Stimulated activated CD8-positive, alpha-beta memory T cell treated with anti-CD3 and anti-CD28 coated beads, Interleukin-7, amount 100 ng/mL, for 48 hours (primary cell): ENCODE measurements around the gene ARID3C.
"Not testable (repeated sequence)": the region's sequence is repeated elsewhere in the genome, so short reads cannot be mapped to it uniquely, and the experiment has no call there.

Experiments
- DNase-seq, 2 donors: peaks; one replicate each; pipeline ENCODE4 v3.0.0-alpha.2; 2020; ENCODE audit warnings: low read depth in 1 of 2; ENCODE audit errors: extremely low read depth in 1 of 2

Gene ARID3C

DNA sequence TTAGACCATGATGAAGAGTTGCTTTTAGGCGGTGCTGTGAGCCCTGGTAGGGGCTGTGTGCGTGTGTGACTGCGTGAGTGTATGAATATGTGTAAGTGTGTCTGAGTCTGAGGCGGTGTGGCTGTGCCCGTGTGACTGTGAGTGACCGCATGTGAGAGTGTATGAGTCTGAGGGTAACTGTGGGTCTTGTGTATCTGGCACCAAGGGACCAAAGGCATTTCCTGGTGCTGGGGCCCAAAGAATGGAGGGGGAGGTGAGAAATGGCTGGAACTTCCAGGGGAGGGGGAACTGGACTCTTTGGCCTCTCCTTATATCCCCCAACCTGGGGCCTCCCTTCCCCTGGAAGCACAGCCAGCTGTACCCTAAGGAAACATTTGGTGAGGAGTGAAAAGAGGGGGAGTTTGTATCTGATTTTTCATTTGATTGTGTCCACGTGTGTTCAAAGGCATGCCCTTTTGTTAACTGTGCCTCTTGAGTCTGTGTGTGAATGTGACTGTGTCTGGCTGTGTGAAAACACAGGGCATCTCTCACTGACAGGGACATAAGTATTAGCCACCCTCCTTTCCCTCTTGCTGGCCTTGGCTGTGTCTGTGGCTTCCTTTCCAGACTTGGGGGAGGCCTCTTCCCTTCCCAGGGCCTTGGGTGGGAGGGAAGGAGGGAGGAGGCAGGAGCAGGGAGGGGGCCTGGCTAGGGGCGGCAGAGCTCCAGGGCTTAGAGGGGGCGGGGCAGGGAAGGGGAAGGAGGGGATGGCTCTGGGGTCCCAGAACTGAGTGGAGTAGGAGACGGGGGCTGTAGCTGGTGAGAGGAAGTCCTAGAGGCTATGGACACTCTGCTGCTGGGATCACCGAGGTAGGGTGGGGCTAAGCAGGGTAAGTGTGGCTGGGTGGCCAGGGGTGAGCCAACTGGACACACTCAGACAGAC lies 24.5 kb upstream of the ARID3C start:
- no peak for DNase-seq

DNA sequence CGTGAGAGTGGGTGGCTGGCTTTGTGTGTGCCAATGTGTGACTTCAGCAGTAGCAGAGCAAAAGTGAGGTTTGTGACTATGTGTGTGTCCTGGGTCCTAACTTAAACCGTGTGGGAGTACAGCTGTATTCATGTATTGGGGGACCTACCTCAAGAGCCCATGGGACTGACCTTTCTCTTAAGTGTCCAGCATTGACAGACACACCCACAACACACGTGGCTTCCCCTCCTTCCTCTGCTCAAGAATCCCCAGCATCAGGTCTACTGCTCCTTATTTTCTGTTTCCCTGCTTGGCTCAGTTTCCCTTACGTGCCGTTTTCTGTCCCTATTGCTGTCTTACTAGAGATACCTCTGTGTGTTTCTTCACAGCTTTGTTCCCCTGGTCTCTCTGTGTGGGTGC lies 23.7 kb upstream of the ARID3C start:
- no peak for DNase-seq

DNA sequence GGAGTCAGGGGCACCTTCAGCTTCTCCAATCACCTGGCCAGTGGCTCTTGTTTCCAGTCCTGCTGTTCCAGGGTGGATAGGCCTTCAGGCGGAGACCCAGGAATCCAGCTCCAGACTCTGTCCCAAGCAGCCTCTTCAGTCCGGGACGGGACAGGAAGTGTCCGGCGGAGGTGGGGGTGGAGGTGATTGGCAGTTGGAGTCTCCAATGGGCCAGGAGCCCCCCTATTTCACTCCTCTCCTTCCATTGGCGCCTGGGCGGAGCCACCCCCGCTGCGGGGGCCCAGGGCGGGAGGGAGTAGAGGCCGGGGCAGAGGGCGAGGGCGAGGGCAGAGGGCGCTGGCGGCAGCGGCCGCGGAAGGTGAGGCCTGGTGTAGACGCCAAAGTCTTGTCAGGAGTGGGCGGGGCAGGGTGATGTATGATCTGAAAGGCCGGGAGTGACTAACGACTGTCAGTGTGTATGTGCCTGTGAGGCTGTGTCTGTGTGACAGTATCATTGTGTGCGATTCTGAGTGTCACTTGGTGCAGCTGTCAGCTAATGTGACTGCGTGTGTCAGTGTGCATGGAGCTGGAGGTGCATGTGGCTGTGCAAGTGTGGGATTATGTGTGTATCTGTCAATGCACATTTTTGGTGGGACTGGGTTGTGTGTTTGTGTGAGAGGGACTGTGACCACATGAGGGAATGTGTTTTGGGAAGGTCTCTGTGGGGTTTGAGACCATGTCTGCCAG lies 23.2 kb upstream of the ARID3C start, which contains the start of gene IL11RA:
IL11RA (plus strand) TSS at position 310 of the 726 bp plus-strand sequence. CDS start 3,033 bp downstream, outside the sequence.
- peak in 1 of 2 donors; percentile 63 for DNase-seq

DNA sequence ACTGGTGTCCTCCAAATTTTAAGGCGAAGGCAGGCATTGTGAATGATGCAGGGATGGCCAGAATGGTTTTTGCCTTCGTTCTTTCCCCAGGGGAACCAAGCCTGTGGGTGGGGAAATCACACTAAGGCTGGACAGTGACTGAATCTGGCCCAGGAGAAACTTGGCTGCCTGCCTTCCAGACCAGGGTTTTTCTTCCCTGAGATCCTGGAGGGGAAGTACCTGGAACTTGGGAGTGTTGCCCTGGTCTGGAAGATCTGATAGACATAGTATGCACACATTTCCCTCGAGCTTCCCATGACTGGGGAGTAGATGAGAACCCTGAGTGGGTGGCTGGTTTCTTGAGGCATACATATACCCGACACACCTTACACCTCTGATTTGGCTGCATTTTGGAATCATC lies 22.5 kb upstream of the ARID3C start:
- DNase-seq, result no peak

DNA sequence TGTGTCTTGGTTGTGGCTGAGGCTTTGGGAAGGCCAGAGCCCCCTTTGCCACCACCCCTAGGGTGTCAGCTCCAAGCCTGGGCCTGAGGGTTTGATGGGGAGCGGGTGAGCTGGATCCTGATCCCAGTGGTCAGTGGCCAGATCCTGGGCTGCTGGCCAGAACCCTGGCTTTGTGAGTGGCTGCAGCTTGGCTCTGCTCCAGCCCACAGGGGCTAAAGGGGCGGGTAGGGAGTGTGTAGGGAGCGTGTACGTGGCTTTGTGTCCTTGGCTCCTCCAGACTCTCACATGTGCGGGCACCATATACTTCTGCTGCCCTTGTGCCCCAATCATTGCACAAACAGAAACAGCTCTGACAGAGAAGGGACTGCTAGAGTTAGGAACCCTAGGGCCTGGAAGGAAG lies 21.9 kb upstream of the ARID3C start:
- no peak for DNase-seq

DNA sequence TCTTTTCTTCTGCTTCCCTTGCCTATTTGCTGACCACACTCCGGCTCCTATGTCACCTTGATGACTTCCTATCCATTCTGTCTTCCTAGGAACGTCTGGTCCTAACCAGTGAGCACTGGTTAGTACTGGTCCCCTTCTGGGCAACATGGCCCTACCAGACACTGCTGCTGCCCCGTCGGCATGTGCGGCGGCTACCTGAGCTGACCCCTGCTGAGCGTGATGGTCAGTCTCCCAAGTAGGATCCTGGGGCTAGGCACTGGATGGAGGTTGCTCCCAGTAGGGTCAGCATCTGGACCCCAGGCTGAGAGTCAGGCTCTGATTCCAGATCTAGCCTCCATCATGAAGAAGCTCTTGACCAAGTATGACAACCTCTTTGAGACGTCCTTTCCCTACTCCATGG lies 19.8 kb upstream of the ARID3C start:
- DNase-seq, result no peak

DNA sequence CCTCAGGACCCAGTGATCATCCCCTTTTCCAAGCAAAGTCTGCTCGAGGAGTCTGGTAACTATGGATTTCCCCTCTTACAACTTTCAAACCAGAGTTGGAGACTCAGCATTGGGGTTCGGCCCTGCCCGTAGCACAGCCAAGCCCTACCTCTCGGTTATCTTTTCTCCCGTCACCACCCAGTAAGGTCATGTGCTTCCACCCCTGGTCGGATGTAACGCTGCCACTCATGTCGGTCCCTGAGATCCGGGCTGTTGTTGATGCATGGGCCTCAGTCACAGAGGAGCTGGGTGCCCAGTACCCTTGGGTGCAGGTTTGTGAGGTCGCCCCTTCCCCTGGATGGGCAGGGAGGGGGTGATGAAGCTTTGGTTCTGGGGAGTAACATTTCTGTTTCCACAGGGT lies 18.8 kb upstream of the ARID3C start:
- no peak for DNase-seq

DNA sequence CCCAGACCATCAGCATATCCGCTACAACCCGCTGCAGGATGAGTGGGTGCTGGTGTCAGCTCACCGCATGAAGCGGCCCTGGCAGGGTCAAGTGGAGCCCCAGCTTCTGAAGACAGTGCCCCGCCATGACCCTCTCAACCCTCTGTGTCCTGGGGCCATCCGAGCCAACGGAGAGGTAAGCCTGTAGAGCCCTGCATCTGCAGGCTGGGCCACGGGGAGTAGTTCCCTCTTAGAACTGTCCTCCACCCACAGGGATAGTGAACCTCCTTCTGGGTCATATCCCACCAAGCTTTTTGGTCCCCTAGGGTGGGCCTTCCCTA lies 18.2 kb upstream of the ARID3C start:
- no peak for DNase-seq

DNA sequence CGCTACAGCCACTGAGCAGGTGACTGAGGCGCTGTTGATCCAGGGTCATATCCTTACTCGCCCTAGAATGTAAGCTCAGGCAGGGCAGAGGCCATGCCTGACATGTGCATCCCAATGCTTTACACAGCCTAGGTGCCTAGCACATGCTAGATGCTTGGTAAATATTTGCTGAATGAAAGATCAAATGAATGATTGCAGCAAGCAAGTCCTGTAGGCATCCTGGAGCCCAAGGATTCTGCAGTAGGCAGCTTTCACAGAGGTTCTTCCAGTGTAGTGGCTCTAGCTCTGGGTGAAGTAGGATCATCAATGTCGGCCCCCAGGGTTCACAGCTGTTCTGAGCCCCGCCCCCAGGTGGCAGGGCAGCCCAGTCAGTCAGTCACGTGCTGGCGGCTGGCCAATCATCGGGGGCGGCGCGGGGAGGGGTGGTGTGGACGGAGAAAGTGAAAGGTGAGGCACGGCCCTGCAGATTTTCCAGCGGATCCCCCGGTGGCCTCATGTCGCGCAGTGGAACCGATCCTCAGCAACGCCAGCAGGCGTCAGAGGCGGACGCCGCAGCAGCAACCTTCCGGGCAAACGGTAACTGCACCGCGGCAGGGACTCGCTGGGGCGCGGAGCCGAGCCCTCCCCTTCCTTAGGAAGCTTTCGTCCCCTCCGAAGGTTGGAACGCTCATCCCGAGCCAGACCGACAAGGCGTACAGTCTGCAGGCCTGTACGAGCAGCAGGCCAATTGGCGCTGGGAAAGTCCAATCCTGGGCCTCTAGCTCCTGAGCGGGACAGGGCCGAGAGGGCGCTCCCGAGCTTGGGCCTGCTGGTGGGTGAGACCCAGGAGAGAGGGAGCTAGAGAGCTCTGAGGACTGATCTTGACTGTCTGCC lies 17.6 kb upstream of the ARID3C start, which contains the start of gene GALT:
GALT (plus strand) TSS at position 465 of the 873 bp plus-strand sequence; CDS start at position 495, 30 bp downstream.
- peak; percentile 93 to 96 for DNase-seq

DNA sequence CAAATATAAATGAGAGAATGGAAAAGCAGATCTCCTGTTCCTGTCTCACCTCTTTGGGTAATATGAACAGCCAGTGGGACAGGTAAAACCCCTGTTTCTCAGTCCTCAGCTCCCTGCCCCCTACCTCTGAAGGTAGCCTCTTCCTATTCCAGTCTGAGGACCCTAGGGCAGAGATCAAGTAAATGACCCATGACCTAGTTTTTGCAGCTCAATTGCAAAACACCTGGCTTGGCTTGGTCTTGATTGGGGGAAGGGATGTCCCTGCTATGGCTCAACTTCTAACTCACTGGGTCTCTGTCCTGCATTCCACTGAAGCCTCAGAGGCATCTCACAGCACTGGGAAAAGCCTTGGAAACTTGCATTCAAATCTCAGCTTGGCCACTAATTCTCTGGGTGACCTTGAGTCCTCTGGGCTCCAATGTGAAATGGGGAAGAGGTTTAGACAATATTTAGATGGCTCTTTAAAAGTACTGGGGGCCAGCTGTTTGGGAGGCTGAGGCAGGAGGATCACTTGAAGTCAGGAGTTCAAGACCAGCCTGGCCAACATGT lies 16.0 kb upstream of the ARID3C start:
- DNase-seq, result no peak

DNA sequence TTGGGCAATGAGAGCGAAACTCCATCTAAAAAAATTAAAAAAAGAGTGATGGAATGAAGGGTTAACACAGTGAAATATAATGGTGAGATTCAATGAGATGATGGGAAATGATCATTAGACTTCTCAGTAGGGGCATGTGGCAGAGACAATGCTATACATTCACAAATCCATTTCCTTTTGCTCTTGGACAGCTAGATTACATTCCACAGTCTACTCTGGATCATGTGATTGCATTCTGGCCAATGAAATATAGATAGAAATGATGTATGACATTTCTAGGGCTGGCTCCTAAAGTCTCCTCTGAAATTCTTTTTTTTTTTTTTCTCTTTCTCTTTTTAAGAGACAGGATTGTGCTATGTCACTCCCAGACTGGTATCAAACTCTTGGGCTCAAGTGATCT lies 13.8 kb upstream of the ARID3C start:
- no peak for DNase-seq

DNA sequence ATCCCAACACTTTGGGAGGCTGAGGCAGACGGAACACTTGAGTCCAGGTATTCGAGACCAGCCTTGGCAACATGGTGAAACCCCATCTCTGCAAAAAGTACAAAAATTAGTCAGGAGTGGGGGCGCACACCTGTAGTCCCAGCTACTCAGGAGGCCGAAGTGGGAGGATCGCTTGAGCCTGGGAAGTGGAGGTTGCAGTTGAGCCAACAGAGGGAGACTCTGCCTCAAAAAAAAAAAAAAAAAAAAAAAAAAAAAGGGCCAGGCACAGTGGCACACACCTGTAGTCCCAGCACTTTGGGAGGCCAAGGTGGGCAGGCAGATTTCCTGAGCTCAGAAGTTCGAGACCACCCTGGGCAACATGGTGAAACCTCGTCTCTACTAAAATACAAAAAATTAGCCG lies 10.5 kb upstream of the ARID3C start:
- not testable (repeated sequence) for DNase-seq

DNA sequence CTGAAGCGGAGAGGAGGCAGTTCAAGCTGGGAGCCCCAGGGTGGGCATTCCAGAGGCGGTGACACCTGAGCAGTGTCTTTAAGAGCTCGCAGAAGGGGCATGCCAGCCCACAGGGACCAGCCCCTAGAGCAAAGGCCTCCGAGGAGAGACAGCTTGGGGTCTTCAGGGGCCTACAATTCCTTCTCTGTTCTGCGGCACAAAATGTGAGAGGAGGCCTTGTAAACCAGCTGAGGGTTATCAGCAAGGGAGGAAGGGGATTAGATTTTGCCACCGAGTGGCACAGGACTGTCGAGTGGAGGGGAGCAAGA lies 9.2 kb upstream of the ARID3C start:
- no peak for DNase-seq

DNA sequence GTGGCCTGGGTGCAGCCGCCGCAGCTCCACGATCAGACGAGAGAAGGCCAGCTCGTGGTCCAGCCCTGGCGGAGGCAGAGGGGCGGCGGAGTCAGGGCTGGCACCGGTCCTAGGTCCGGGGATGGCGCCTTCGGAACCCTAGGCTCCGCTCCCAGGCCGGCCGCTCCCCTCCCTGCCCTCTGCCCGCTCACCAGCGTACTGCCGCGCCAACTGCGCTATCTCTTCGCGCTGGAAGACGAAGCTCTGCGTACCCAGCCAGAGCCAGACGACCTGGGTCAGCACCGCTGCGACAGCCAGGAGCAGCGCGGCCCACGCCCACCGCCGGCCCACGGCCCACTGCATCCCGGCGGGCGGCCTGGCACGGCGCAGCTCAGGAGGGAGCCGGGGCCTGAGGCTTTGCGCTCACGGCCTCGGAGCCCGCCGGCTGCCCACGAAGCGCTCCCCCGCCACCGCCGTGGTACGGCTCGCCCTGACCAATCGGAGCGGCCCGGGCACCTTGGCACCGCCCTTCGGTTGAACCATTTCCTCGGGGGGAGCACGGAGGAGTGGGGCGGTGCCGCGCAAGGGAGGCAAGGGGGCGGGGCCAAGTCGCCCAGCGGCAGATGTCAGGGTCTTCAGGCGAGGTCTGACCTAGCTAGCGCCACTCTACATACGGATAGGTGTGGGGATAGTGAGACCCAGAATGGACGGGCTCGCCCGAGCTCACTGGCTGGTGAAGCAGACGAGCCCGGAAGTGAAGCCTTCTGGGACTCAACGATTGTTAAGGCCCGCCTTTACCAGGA lies 8.7 kb upstream of the ARID3C start, which contains the start of gene SIGMAR1:
SIGMAR1 (minus strand) TSS at position 432 of the 782 bp plus-strand sequence; CDS start at position 342, 90 bp downstream.
- DNase-seq, result peak; percentile 86 to 88

DNA sequence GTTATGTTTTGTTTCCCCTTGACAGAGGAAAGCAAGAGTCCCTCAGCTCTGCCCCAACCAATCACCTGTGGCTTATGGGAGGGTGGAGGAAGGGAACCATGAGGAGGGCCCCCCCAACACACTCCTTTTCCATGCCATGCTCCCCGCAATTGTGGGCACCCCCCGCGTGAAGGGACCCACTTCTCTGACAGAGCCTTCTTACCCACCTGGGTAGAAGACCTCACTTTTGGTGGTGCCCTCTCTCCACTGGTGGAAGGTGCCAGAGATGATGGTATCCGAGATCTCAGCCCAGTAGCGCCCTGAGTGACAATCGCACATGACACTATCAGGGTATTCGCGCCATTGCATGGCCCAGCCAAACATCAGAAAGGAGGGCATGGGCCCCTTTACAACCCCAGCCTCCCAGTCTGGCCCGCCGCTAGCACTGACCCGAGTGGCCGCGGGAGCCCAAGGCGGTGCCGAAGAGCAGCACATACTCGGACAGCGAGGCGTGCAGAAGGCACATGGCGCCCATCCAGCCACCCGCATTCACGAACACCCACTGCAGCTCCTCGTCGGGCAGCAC lies 8.0 kb upstream of the ARID3C start:
- no peak for DNase-seq

DNA sequence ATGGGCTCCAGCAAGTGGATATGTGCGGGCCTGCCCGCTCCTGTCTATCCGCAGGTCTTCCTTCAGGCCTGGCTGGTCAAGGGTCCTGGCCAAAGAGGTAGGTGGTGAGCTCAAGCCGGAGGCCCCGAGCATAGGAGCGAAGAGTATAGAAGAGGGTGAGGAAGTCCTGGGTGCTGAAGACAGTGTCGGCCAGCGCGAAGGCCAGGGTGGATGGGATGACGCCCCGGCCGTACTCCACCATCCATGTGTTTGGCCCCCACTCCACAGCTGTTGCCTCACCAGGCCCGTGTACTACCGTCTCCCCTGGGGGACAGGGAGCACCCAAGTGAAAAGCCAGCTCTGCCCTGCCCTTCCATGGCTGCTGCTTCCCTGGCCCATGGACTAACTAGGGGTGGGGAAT lies 6.7 kb upstream of the ARID3C start:
- no peak for DNase-seq

DNA sequence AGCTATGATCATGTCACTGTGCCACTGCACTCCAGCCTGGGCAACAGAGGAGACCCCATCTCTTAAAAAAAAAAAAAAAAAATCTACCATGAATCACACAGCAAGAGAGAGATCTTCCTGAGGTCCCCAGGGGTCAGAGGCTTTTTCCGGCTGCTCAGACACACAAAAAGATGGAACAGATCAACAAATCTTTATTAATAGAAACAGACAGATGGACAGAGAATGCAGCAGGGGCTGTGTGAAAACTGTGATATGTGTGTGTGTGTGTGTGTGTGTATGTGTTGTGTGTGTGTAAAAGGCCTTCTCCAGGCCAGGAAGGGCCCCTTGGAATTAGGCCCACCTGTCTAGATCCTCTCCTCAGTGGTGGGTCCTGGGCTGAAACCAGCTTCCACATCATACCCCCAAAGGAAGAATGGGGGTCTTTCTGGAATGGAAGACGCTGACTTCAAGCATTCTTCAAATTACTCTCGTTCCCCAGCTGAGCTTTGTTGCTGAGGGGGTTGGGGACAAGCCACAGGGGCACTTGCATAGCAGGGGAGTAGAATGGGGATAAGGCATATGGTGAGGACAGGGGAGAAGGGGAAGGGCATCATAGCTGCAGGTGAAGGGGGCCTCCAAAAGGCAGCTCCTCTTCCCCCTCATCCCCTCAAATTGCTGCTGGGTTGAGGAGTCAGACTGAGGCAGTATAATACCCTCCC lies 5.8 kb upstream of the ARID3C start:
- DNase-seq, result no peak

DNA sequence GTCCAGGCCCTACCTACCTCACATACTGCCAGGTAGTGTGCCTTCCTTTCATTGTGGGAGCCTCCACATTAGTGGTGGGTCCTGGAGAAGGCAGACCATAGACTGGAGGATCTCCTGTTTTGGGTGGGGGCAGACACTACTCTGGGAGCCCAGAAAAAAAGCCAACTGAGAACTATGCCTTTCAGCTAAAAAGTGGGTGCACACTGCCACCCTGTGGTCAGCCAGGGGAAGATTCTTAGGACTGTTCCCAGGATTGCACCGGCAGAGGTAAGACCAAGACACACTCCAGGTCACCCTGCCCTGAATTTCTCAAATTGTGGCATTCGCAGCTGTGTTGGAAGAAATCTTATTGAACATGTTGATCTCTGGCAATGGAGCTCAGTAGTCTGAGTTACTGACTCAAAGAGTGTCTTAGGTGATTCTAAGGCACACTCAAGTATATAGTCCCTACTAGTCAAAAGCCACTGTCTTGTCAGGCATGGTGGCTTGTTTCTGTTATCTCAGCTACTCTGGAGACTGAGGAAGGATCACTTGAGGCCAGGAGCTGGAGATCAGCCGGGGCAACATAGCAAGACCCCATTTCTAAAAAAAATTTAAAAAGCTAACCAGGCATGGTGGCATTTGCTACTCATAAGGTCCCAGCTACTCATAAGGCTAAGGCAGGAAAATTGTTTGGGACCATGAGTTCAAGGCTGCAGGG lies 5.1 kb upstream of the ARID3C start:
- peak in 1 of 2 donors; percentile 48 for DNase-seq
